Fibroblast of lung (primary cell): ENCODE results near the gene C2CD4C. TPM values are rescaled to one million over a fixed set of nuclear protein-coding genes. Genes with fewer than 3 reads are reported as not detected.

Experiments used
- DNase-seq, 2 donors: peaks; one replicate each; pipeline versions ENCODE4 v3.0.0 to v3.0.0-alpha.2; 2010; ENCODE audit warnings: low read depth in 2 of 2
- H2AFZ ChIP-seq: 2 replicates; pipeline ENCODE4 v1.5.1; 2012; ENCODE audit warnings: low read length, control low read depth, inconsistent platforms
- H3K27ac ChIP-seq: 2 replicates; pipeline ENCODE4 v1.5.1; 2011; ENCODE audit warnings: low read length, control low read depth; ENCODE audit not compliant: insufficient read depth
- H3K27me3 ChIP-seq: 2 replicates; pipeline ENCODE4 v1.5.1; 2011; ENCODE audit warnings: mild to moderate bottlenecking, low read length; ENCODE audit not compliant: control insufficient read depth, insufficient read depth
- H3K36me3 ChIP-seq: 2 replicates; pipeline ENCODE4 v1.5.1; 2011; ENCODE audit warnings: low read length; ENCODE audit not compliant: control insufficient read depth, insufficient read depth
- H3K4me1 ChIP-seq: 2 replicates; pipeline ENCODE4 v1.5.1; 2011; ENCODE audit warnings: low read length; ENCODE audit not compliant: control insufficient read depth, insufficient read depth; ENCODE audit errors: extremely low read depth
- H3K4me2 ChIP-seq: 2 replicates; pipeline ENCODE4 v1.5.1; 2011; ENCODE audit warnings: low read length, control low read depth; ENCODE audit not compliant: insufficient read depth; ENCODE audit errors: extremely low read depth
- H3K4me3 ChIP-seq, 4 experiments: fragments of 200-600 bp in 1 of 4; sonication (generic) in 1 of 4; replicated peaks in 1 of 4; 2 replicates each; pipeline ENCODE4 v1.5.1; 2011 to 2016; ENCODE audit warnings: low read length in 4 of 4, low read depth in 3 of 4, mild to moderate bottlenecking in 3 of 4, control low read depth in 2 of 4, inconsistent platforms in 1 of 4, mixed read lengths in 1 of 4; ENCODE audit not compliant: insufficient read depth in 1 of 4; ENCODE audit errors: control extremely low read depth in 1 of 4
- H3K79me2 ChIP-seq: 2 replicates; pipeline ENCODE4 v1.5.1; 2012; ENCODE audit warnings: mild to moderate bottlenecking, low read length, inconsistent platforms; ENCODE audit not compliant: control insufficient read depth, insufficient read depth
- H3K9ac ChIP-seq: 2 replicates; pipeline ENCODE4 v1.5.1; 2011; ENCODE audit warnings: mild to moderate bottlenecking, low read length, control low read depth; ENCODE audit not compliant: insufficient read depth
- H3K9me3 ChIP-seq: 2 replicates; pipeline ENCODE4 v1.5.1; 2012; ENCODE audit warnings: low read depth, low read length; ENCODE audit not compliant: control insufficient read depth, insufficient read depth
- H4K20me1 ChIP-seq: 2 replicates; pipeline ENCODE4 v1.5.1; 2011; ENCODE audit warnings: low read length; ENCODE audit not compliant: control insufficient read depth, insufficient read depth; ENCODE audit errors: extremely low read depth
- CTCF ChIP-seq, 2 donors: IDR thresholded peaks in 1 of 2; conservative IDR thresholded peaks in 1 of 2; 1 replicate in 1 of 2; 2 replicates in 1 of 2; pipeline ENCODE4 v1.5.1; 2011 to 2012; ENCODE audit warnings: low read length in 2 of 2, control low read depth in 1 of 2, inconsistent platforms in 1 of 2, low read depth in 1 of 2, mild to moderate bottlenecking in 1 of 2
- EZH2 ChIP-seq: IDR thresholded peaks from 2 replicates; pipeline ENCODE4 v1.5.1; 2012; ENCODE audit warnings: low read length, control low read depth, mild to moderate bottlenecking; ENCODE audit errors: missing control alignments
- polyA plus RNA-seq, 2 donors: library from polyadenylated mRNA; depleted of rRNA in 1 of 2; stranded (reverse) in 1 of 2; unstranded in 1 of 2; fragments of >200 nt; gene quantifications; 2 replicates each; pipeline ENCODE4 v1.2.1, GENCODE V29; 2011 to 2012; ENCODE audit warnings: missing spikeins in 1 of 2
- total RNA-seq: library from RNA; depleted of rRNA; stranded (reverse); fragments of >200 nt; gene quantifications from 2 replicates; pipeline ENCODE4 v1.2.1, GENCODE V29; 2014

The C2CD4C gene
- total and polyA plus RNA-seq, 2 donors (not counting 1 experiment from before 2014, with no cell fraction given) = 0.17 TPM; not detected in 1

- Histone ChIP-seq H3K4me1 (no peaks in the 10 kb centered on the region), H3K9ac (no peak overlapping the region), H4K20me1 (no peaks in the 10 kb centered on the region), H3K79me2 (no peaks in the 10 kb centered on the region), H3K36me3 (no peaks in the 10 kb centered on the region), H3K27me3 (no peaks in the 10 kb centered on the region), H2AFZ (no peak overlapping the region), H3K4me2 (no peak overlapping the region), H3K27ac (no peak overlapping the region), H3K4me3 (no peak overlapping the region), H3K9me3 (no peaks in the 10 kb centered on the region)
- no peak for DNase-seq
- TF ChIP-seq EZH2 (no peak), CTCF (conservative IDR thresholded peaks at IDR 0.05 in 1 of 2, IDR thresholded peaks at IDR 0.05 in 1 of 2; ENCODE audit: low read depth in 1 of 2, low read length in 2 of 2) (no peak)
Measured at GRCh38 chr19:438416-438958, 29.5 kb upstream of the C2CD4C start.

- Histone ChIP-seq H3K9ac (no peak overlapping the region), H3K4me2 (no peak overlapping the region), H3K36me3 (no peaks in the 10 kb centered on the region), H3K4me1 (no peaks in the 10 kb centered on the region), H3K4me3 (no peak overlapping the region), H4K20me1 (no peaks in the 10 kb centered on the region), H3K9me3 (no peaks in the 10 kb centered on the region), H3K79me2 (no peaks in the 10 kb centered on the region), H2AFZ (no peak overlapping the region), H3K27me3 (no peaks in the 10 kb centered on the region), H3K27ac (no peak overlapping the region)
- no peak for DNase-seq
- TF ChIP-seq EZH2 (no peak), CTCF (conservative IDR thresholded peaks at IDR 0.05 in 1 of 2, IDR thresholded peaks at IDR 0.05 in 1 of 2; ENCODE audit: low read depth in 1 of 2, low read length in 2 of 2) (no peak)
Measured at GRCh38 chr19:437041-437440, 28.1 kb upstream of the C2CD4C start.

- H3K36me3 ChIP-seq = no peaks in the 10 kb centered on the region
- no peak overlapping the region for H3K4me3 ChIP-seq
- H3K9me3 ChIP-seq = no peaks in the 10 kb centered on the region
- H3K27ac ChIP-seq = no peak overlapping the region
- H3K4me2 ChIP-seq = no peak overlapping the region
- H3K27me3 ChIP-seq = no peaks in the 10 kb centered on the region
- no peaks in the 10 kb centered on the region for H3K79me2 ChIP-seq
- no peak overlapping the region for H2AFZ ChIP-seq
- no peak for TF ChIP-seq EZH2
- TF ChIP-seq CTCF (conservative IDR thresholded peaks at IDR 0.05 in 1 of 2, IDR thresholded peaks at IDR 0.05 in 1 of 2; ENCODE audit: low read depth in 1 of 2, low read length in 2 of 2) = no peak
- no peak for DNase-seq
- no peaks in the 10 kb centered on the region for H4K20me1 ChIP-seq
- H3K4me1 ChIP-seq = no peaks in the 10 kb centered on the region
- H3K9ac ChIP-seq = no peak overlapping the region
Measured at GRCh38 chr19:436413-436950, 27.5 kb upstream of the C2CD4C start.
